ENCODE measurements around the gene ARHGEF28.

The ARHGEF28 gene

DNA sequence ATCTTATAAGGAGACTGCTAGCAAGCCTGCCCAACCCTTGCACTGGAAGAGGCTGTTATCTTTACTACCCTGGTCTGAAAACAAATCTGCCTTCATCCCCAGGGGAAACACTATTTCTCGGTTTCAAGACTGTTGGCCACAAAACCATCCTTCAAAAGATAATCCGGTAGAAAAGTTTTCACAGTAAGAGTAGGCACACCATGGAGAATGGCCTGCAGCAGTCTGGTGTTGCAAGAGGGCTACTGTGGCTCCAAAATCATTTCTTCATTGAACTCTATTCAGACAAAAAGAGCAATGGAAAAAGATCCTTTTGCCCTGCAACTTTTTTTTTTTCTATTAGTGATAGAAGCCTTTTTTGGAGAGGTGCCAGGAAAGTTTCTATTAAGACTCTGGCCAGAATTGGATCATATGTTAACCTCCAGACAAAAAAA, 163.9 kb downstream of the ARHGEF28 start:
- TF ChIP-seq, protein P1, sequence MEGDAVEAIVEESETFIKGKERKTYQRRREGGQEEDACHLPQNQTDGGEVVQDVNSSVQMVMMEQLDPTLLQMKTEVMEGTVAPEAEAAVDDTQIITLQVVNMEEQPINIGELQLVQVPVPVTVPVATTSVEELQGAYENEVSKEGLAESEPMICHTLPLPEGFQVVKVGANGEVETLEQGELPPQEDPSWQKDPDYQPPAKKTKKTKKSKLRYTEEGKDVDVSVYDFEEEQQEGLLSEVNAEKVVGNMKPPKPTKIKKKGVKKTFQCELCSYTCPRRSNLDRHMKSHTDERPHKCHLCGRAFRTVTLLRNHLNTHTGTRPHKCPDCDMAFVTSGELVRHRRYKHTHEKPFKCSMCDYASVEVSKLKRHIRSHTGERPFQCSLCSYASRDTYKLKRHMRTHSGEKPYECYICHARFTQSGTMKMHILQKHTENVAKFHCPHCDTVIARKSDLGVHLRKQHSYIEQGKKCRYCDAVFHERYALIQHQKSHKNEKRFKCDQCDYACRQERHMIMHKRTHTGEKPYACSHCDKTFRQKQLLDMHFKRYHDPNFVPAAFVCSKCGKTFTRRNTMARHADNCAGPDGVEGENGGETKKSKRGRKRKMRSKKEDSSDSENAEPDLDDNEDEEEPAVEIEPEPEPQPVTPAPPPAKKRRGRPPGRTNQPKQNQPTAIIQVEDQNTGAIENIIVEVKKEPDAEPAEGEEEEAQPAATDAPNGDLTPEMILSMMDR (IDR thresholded peaks at IDR 0.05; ENCODE audit: insufficient read depth, missing control alignments): no peak
- FAIRE-seq: no peak
- DNase-seq (ENCODE audit: insufficient read length, low spot score): no peak

DNA sequence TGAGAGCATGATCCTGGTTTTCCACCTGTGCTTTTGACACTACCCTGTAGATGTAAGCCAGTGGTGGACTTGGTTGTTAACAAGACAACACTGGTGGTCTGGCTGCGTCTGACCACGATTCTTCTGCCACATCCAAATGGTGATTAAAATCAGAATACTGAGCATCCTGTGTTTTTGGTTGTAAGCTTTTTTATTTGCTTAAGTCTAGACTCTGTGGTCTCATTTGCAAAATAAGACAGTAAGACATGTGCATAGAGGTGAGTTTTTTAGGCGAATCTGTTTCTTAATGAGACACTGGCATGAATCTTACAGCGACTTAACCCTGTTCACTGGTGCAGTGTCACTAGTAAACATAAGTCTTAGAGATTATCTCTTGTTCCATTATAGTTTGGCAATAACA, 165.4 kb downstream of the ARHGEF28 start:
- TF ChIP-seq, protein P1 (IDR thresholded peaks at IDR 0.05; ENCODE audit: insufficient read depth, missing control alignments): no peak
- no peak for FAIRE-seq

DNA sequence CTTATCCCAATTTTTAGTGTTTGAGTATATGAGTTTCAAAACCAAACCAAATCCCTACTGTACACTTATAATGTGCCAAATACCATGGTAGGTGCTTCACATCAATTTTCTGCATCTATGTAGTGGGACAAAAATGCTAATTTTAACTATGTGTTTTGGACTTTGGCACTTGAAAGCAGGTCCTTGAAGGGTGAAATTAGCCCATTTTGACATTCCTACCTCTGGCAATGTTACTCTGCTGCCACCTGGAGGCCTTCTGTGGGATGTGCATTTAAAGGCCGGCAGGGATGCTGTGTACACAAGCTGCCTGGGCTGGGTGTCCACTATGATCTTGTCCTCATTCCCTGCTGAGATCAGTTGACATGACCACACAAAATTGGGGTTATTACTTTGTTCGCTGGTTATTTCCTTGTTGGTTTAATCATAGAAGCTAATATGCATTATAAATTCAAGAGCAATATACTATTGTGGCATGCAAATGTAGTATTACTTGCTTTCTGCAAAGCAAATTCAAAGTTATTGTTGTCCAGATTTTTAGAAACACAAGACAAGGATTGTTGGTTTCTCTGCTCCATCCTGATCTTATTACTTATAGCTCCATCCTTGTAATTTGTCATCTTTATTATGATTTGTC, 166.8 kb downstream of the ARHGEF28 start:
- DNase-seq (ENCODE audit: insufficient read length, low spot score): no peak
- FAIRE-seq: peak; percentile 29
- TF ChIP-seq, protein P1 (IDR thresholded peaks at IDR 0.05; ENCODE audit: insufficient read depth, missing control alignments): peak; percentile 95

More for the DNA sequence above, 165.4 kb downstream of the ARHGEF28 start:
- no peak for DNase-seq (ENCODE audit: insufficient read length, low spot score)

DNA sequence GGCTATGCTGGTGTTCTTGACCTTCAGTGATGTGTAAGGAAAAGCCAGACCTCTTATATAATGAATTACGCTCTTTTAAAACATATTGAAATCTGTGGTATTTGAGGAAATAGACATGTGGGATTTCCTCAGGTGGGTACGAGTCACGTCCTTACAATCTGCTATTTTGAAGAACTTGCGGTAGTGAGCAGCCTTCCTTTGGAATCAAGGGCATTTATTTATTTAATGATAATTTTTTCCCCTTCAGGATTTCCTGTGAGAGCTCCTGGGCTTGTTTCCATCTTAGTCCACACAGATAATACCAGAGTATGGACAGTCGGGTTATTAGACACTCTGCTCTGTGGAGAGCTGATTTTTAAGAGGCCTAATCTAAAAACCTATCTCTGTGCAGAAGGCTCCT, 167.9 kb downstream of the ARHGEF28 start:
- TF ChIP-seq, protein P1 (IDR thresholded peaks at IDR 0.05; ENCODE audit: insufficient read depth, missing control alignments): no peak
- FAIRE-seq: no peak

DNA sequence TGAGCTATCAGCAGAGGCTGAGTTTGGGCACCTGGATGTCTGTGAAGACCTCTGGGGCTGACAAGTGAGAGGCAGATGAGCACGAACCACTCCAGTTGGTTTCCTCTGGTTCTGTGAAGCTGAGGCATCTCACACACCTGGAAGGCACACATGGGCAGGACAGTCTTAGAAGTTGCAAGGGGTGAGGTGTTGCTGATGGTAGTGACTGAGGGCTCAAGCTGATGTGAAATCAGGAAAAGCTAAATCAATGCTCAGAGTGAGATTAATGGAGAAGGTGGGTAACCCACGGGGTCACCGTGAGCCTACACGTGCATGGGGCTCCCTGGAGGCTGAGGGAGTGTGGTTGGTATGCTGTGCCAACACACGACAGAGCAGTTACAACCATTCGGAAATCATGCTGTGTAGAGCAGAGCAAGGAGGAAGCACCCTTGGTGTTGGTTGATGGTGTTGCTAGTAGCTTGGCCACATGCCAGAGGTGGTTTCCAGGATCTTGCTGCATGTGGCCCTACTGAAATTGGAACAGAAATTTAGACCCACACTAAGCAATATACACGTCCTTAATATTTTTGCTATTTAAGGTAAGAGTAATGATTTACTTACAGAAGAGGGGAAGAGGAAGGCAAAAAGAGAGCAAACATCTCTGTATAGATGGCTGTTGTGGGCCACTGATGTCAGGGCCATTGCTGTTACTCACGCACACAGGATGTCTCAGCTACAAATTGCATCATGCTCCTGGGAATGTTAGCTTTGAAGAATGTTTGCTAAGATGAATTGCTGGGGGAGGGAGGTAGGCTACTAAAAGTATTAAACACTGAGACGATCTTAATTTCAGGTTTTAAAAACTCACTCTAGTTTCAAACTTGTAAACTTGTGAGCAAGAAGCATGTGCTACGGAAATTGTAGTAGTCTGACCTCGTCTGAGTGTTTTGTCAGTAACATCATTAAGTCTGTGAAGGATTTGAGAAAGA, 170.5 kb downstream of the ARHGEF28 start:
- FAIRE-seq (no peak), DNase-seq (ENCODE audit: insufficient read length, low spot score) (no peak)
- TF ChIP-seq, protein P1 (IDR thresholded peaks at IDR 0.05; ENCODE audit: insufficient read depth, missing control alignments): no peak

More for the DNA sequence above, 167.9 kb downstream of the ARHGEF28 start:
- no peak for DNase-seq (ENCODE audit: insufficient read length, low spot score)

DNA sequence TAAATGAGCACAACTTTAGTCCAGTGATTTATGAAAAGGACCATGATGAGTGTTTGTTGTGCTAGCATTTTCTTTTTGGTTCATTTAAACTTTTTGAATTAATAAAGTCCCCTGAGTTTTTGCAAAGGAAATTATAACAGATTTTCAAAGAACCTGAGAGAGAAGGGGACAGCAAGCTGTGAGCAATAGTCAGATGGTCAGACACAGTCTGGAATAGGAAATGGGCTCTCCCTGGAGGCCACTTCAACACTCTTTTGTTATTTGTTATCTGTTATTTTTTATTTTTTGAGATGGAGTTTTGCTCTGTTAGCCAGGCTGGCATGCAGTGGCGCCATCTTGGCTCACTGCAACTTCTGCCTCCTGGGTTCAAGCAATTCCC, 171.1 kb downstream of the ARHGEF28 start:
- TF ChIP-seq, protein P1 (IDR thresholded peaks at IDR 0.05; ENCODE audit: insufficient read depth, missing control alignments): no peak
- FAIRE-seq: no peak
- no peak for DNase-seq (ENCODE audit: insufficient read length, low spot score)

Data from D721Med (cell line).